Activated naive CD4-positive, alpha-beta T cell treated with anti-CD3 and anti-CD28 coated beads, Interleukin-2, amount 10 ng/mL, durations not matched to agents 7 days and 5 days (primary cell): ENCODE measurements around the gene EHBP1L1.

Experiments used
- CTCF ChIA-PET: fragments of 350-600 bp; sonication (Branson Sonifier 250); formaldehyde crosslinking; loops from one replicate; lab custom pipeline; 2021; ENCODE audit warnings: antibody characterized with exemption; lab: Charles Lee
- DNase-seq: peaks from one replicate; pipeline ENCODE4 v3.0.0-alpha.2; 2020
- H3K27ac Mint-ChIP-seq: one replicate; pipeline ENCODE4 v1.8.0; 2021; ENCODE audit warnings: mild to moderate bottlenecking, moderate library complexity, mixed read lengths
- H3K27me3 Mint-ChIP-seq: one replicate; pipeline ENCODE4 v1.8.0; 2021; ENCODE audit warnings: mild to moderate bottlenecking, mixed read lengths
- H3K36me3 Mint-ChIP-seq: one replicate; pipeline ENCODE4 v1.8.0; 2021; ENCODE audit warnings: mixed read lengths
- H3K4me1 Mint-ChIP-seq: one replicate; pipeline ENCODE4 v1.8.0; 2021; ENCODE audit warnings: mixed read lengths
- H3K4me3 Mint-ChIP-seq: one replicate; pipeline ENCODE4 v1.8.0; 2021; ENCODE audit warnings: mild to moderate bottlenecking, moderate library complexity, mixed read lengths
- H3K9me3 Mint-ChIP-seq: one replicate; pipeline ENCODE4 v1.8.0; 2021; ENCODE audit warnings: mixed read lengths

EHBP1L1 gene

GRCh38 chr11:65538915-65539743 is 36.7 kb upstream of the EHBP1L1 start:
- H3K27ac Mint-ChIP-seq, result no peak overlapping the region
- H3K36me3 Mint-ChIP-seq, result peaks cover 17% of the 10 kb centered on the region
- H3K4me3 Mint-ChIP-seq, result peak overlapping the region; percentile 18

GRCh38 chr11:65539744-65540289 is 36.0 kb upstream of the EHBP1L1 start:
- Mint-ChIP-seq H3K9me3 (no peaks in the 10 kb centered on the region), H3K36me3 (peaks cover 14% of the 10 kb centered on the region), H3K4me1 (peaks cover 18% of the 10 kb centered on the region), H3K27me3 (no peaks in the 10 kb centered on the region), H3K4me3 (peak overlapping the region; percentile 81), H3K27ac (peak overlapping the region; percentile 89)
- CTCF ChIA-PET, result interaction anchor here (0.9 to 3.9 kb wide), 19 partner anchors 9 to 236 kb away, joined by 3 to 95 read pairs (median 8); partner anchors contain the start of genes EHBP1L1, FAM89B, MAP3K11 and SCYL1
- no peak for DNase-seq

More at GRCh38 chr11:65538915-65539743, 36.7 kb upstream of the EHBP1L1 start:
- no peak for DNase-seq
- H3K9me3 Mint-ChIP-seq, result no peaks in the 10 kb centered on the region
- CTCF ChIA-PET, result interaction anchor here (1.3 to 3.9 kb wide), 7 partner anchors 13 to 75 kb away, joined by 4 to 95 read pairs (median 19); partner anchors contain the start of genes FAM89B, MAP3K11 and ZNRD2
- no peaks in the 10 kb centered on the region for H3K27me3 Mint-ChIP-seq
- peaks cover 14% of the 10 kb centered on the region for H3K4me1 Mint-ChIP-seq

DNA sequence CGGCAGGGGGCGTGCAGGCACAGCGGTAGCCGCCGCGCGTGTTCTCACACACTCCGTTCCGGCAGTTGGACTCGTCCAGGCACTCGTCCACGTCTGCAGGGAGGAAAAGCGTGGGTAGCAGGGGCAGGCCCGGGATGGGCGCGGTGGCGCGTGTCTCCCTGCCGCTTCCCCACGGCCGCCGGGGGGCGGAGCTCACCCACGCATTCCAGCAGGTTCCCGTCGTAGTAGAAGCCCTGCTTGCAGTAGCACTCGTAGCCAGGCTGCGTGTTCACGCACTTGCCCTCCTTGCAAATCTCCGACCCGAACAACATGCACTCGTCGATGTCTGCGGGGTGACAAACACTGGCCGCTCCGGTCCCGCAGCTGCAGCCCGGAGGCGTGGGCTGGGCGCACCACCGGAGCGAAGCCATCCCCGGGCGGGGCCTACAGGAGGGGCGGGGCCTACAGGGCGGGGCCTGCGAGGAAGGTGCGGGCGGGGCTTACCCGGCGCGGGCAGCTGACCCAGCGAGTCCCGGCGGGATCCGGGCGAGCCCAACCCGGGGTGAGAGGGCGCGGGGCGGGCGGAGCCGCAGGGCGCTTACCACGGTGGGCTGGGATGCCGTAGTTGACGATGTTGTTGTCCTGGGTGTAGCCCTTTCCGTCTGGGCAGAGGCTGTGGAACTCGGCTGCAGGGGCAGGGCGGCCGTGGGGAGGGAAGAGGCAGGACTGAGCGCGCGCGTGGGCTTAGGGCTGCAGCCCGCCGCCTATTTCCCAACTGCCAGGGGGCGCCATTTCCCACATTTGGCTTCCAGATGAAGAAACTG is 35.4 kb upstream of the EHBP1L1 start:
- Mint-ChIP-seq H3K36me3 (peaks cover 14% of the 10 kb centered on the region), H3K4me1 (peaks cover 20% of the 10 kb centered on the region), H3K9me3 (no peaks in the 10 kb centered on the region)

GRCh38 chr11:65541093-65541982 is 34.5 kb upstream of the EHBP1L1 start:
- no peaks in the 10 kb centered on the region for H3K9me3 Mint-ChIP-seq
- H3K4me3 Mint-ChIP-seq, result peak overlapping the region; percentile 81
- peak overlapping the region; percentile 89 for H3K27ac Mint-ChIP-seq
- H3K4me1 Mint-ChIP-seq, result peaks cover 27% of the 10 kb centered on the region
- H3K36me3 Mint-ChIP-seq, result peaks cover 15% of the 10 kb centered on the region
- no peaks in the 10 kb centered on the region for H3K27me3 Mint-ChIP-seq
- CTCF ChIA-PET, result interaction anchor here (0.7 to 3.9 kb wide), 26 partner anchors 8 to 266 kb away, joined by 3 to 95 read pairs (median 5); partner anchors contain the start of genes EHBP1L1, FAM89B, MAP3K11 and SCYL1
- no peak for DNase-seq

More for the DNA sequence above, 35.4 kb upstream of the EHBP1L1 start:
- DNase-seq, result peak; percentile 92
- Mint-ChIP-seq H3K27me3 (no peaks in the 10 kb centered on the region), H3K4me3 (peak overlapping the region; percentile 81), H3K27ac (peak overlapping the region; percentile 89)
- CTCF ChIA-PET, result interaction anchor here (0.8 to 3.9 kb wide), 27 partner anchors 8 to 266 kb away, joined by 3 to 95 read pairs (median 5); partner anchors contain the start of genes EHBP1L1, FAM89B, MAP3K11 and SCYL1

DNA sequence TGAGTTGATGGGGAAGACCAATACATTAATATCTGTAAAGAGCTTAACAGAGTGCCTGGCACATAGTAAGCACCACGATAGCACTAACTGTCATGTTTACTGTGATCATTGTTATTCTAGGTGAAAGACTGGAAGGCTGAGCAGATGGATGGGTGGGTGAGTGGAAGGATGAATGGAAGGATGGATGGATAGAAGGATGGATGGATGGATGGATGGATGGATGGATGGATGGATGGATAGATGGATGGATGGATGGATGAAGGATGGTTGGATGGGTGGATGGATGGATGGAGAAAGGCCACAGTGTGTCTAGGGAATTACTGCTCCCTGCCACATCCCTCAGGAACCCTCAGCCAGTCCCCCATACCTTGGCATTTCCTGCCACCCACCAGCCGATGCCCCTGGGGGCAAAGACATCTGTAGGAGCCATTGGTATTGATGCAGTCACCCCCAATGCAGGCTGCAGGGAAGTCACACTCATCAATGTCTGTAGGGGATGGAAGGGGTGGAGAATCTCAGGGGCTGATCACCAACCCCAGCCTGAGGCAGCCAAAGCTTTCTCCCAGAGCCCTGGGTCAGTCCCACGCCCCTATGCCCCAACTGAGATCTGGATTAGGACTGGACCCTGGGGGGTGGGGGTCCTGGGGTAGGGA is 33.0 kb upstream of the EHBP1L1 start:
- CTCF ChIA-PET, result interaction anchor here (1.6 to 3.9 kb wide), 5 partner anchors 9 to 51 kb away, joined by 4 to 48 read pairs (median 30); partner anchors contain the start of gene EHBP1L1
- H3K36me3 Mint-ChIP-seq, result peaks cover 13% of the 10 kb centered on the region
- no peak overlapping the region for H3K4me3 Mint-ChIP-seq
- no peak overlapping the region for H3K27ac Mint-ChIP-seq
- H3K27me3 Mint-ChIP-seq, result no peaks in the 10 kb centered on the region
- H3K9me3 Mint-ChIP-seq, result no peaks in the 10 kb centered on the region
- H3K4me1 Mint-ChIP-seq, result peaks cover 40% of the 10 kb centered on the region
- no peak for DNase-seq

DNA sequence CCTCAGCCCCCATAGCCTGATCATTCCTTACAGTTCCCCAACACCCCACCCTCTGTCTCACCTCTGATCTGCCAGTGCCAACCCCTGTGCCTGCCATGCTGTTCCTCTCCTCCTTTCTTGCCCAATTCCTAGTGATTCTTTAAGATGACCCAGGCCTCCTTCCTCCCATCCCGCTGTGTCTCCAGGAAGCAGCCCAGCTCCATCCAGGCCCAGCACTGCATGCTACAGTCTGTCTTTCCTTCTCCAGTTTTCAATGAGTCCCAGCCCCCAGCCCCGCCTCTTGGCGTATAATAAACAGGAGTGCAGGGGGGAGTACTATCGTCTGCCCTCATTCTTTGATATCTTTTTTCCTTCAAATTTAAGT is 30.0 kb upstream of the EHBP1L1 start:
- peaks cover 57% of the 10 kb centered on the region for H3K4me1 Mint-ChIP-seq
- H3K36me3 Mint-ChIP-seq, result peaks cover 33% of the 10 kb centered on the region
- no peak for DNase-seq
- CTCF ChIA-PET, result interaction anchor here (1.3 to 1.7 kb wide), 2 partner anchors 20 to 42 kb away, joined by 4 read pairs; no protein-coding TSS in a partner anchor
- H3K4me3 Mint-ChIP-seq, result peak overlapping the region; percentile 71
- H3K27me3 Mint-ChIP-seq, result peaks cover 4% of the 10 kb centered on the region
- H3K9me3 Mint-ChIP-seq, result no peaks in the 10 kb centered on the region
- H3K27ac Mint-ChIP-seq, result peak overlapping the region; percentile 81

DNA sequence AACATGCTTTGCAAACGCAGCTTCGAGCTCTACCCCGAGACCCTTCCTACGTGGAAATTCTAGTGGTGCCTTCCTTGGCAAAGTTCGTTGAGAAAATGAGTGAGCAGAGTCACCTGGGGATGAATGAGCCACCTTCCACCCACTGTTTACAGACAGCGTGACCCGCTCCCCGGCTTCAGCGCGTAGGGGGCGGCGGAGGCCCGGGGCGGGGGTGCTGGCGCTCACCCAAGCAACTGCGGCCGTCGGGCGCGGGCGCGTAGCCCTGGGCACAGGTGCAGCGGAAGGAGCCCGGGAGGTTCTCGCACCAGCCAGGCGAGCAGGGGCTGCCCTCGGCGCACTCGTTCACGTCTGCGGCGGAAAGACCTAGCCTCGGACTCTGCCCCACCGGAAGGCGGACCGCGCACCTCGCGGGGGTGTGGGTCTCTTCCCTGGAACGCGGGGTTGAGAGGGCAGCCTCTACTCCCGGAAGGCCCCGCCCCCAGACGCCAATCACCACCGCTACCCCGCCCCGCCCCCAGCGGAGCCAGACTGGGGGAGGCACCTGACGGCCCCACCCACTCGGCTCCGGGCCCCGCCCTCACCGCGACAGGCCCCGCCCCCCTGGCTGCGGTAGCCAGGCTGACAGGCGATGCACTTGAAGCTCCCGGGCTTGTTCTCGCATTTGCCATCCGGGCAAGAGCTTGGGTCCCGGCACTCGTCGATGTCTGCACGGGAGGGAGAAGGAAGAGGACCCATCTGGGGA is 29.5 kb upstream of the EHBP1L1 start:
- H3K27ac Mint-ChIP-seq, result peak overlapping the region; percentile 88
- CTCF ChIA-PET, result interaction anchor here (0.6 to 2.2 kb wide), 6 partner anchors 9 to 47 kb away, joined by 3 to 10 read pairs (median 4); no protein-coding TSS in a partner anchor
- H3K36me3 Mint-ChIP-seq, result peaks cover 38% of the 10 kb centered on the region
- H3K4me3 Mint-ChIP-seq, result peak overlapping the region; percentile 71
- H3K9me3 Mint-ChIP-seq, result no peaks in the 10 kb centered on the region
- peaks cover 57% of the 10 kb centered on the region for H3K4me1 Mint-ChIP-seq
- peaks cover 4% of the 10 kb centered on the region for H3K27me3 Mint-ChIP-seq
- peak; percentile 98 for DNase-seq

DNA sequence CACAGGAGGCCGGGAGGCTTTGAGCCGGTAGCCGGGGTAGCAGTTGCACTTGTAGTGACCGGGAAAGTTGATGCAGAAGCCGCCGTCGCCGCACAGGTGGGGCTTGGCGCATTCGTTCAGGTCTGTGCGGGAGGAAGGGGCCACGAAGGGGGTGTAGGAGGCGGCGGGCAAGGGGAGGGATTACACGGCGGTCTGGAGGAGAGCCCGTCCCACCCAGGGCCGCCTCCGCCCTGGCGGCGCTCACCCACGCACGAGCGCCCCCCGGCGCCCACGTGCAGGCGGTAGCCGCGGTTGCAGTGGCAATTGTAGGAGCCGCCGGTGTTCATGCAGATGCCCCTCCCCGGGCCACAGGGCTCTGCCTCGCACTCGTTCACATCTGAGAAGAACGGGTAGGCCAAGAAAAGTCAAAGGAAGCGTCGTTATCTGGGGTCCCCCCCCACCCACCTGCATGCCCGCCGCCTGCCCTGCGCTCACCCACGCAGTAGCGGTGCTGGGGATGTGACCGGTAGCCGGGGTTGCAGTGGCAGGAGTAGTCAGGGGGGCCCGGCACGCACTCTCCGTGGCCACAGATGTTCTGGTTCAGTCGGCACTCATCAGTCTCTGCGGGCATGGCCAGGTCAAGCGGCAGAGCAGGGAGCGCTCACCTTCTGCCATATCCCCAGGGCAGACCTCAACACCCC is 28.3 kb upstream of the EHBP1L1 start:
- Mint-ChIP-seq H3K4me3 (peak overlapping the region; percentile 49), H3K36me3 (peaks cover 50% of the 10 kb centered on the region), H3K9me3 (no peaks in the 10 kb centered on the region), H3K27ac (peak overlapping the region; percentile 88), H3K4me1 (peaks cover 63% of the 10 kb centered on the region), H3K27me3 (peaks cover 4% of the 10 kb centered on the region)
- CTCF ChIA-PET, result interaction anchor here (0.6 to 2.2 kb wide), 5 partner anchors 8 to 46 kb away, joined by 3 to 10 read pairs (median 4); no protein-coding TSS in a partner anchor
- no peak for DNase-seq

GRCh38 chr11:65548395-65548794 is 27.5 kb upstream of the EHBP1L1 start:
- Mint-ChIP-seq H3K27ac (peak overlapping the region; percentile 67), H3K4me1 (peaks cover 70% of the 10 kb centered on the region), H3K36me3 (peaks cover 51% of the 10 kb centered on the region), H3K9me3 (no peaks in the 10 kb centered on the region), H3K4me3 (peak overlapping the region; percentile 49), H3K27me3 (peaks cover 4% of the 10 kb centered on the region)
- no peak for DNase-seq
- CTCF ChIA-PET, result interaction anchor here (1.2 to 2.2 kb wide), 4 partner anchors 8 to 40 kb away, joined by 3 to 10 read pairs (median 4); partner anchors contain the start of gene ZNRD2

GRCh38 chr11:65549096-65549495 is 26.8 kb upstream of the EHBP1L1 start:
- Mint-ChIP-seq H3K9me3 (no peaks in the 10 kb centered on the region), H3K36me3 (peaks cover 49% of the 10 kb centered on the region), H3K27me3 (peaks cover 4% of the 10 kb centered on the region), H3K4me3 (no peak overlapping the region), H3K27ac (no peak overlapping the region), H3K4me1 (peaks cover 73% of the 10 kb centered on the region)
- CTCF ChIA-PET, result interaction anchor here (1.2 to 1.5 kb wide), 3 partner anchors 9 to 24 kb away, joined by 3 to 4 read pairs (median 3); partner anchors contain the start of gene ZNRD2
- DNase-seq, result no peak
